GM12878 (cell line): ENCODE data around the gene ACTA2.

Experiments used
- CEBPB ChIP-seq, 2 experiments: fragments of 150-350 bp in 1 of 2; IDR thresholded peaks; 2 replicates each; pipeline ENCODE4 v1.6.1; 2012 to 2014; ENCODE audit warnings: low read depth in 2 of 2, low read length in 2 of 2, borderline replicate concordance in 1 of 2, inconsistent platforms in 1 of 2
- CHD2 ChIP-seq: IDR thresholded peaks from 2 replicates; pipeline ENCODE4 v1.6.1; 2011; ENCODE audit warnings: low read depth, low read length, improper control_type of control experiment, borderline replicate concordance
- CTCF ChIP-seq, 3 experiments: IDR thresholded peaks in 2 of 3; conservative IDR thresholded peaks in 1 of 3; 2 replicates each; pipeline ENCODE4 v1.5.1; 2011; ENCODE audit warnings: low read depth in 3 of 3, low read length in 3 of 3, mild to moderate bottlenecking in 3 of 3, control low read depth in 2 of 3, moderate library complexity in 2 of 3, inconsistent platforms in 1 of 3, mixed read lengths in 1 of 3; ENCODE audit not compliant: control insufficient read depth in 2 of 3, insufficient read depth in 1 of 3; ENCODE audit errors: extremely low read depth in 1 of 3
- GABPA ChIP-seq: IDR thresholded peaks from 2 replicates; pipeline ENCODE4 v1.6.1; 2014; ENCODE audit warnings: antibody characterized with exemption, low read depth, mild to moderate bottlenecking, inconsistent platforms
- HDAC2 ChIP-seq: fragments of 200-600 bp; sonication (generic); IDR thresholded peaks from 2 replicates; pipeline ENCODE4 v1.6.1; 2017
- MXI1 ChIP-seq: fragments of 150-350 bp; IDR thresholded peaks from 2 replicates; pipeline ENCODE4 v1.6.1; 2011; ENCODE audit warnings: low read depth, mild to moderate bottlenecking, inconsistent platforms, low read length, improper control_type of control experiment
- MYC ChIP-seq: IDR thresholded peaks from 2 replicates; pipeline ENCODE4 v1.6.1; 2011; ENCODE audit warnings: mild to moderate bottlenecking, low read length, moderate library complexity, inconsistent platforms; ENCODE audit not compliant: insufficient read depth, insufficient replicate concordance, insufficient read length, severe bottlenecking
- POLR2A ChIP-seq: IDR thresholded peaks from 2 replicates; pipeline ENCODE4 v1.6.1; 2011; ENCODE audit warnings: low read depth, mild to moderate bottlenecking, low read length
- POLR2AphosphoS5 ChIP-seq: IDR thresholded peaks from 2 replicates; pipeline ENCODE4 v1.6.1; 2011; ENCODE audit warnings: mild to moderate bottlenecking, low read length, inconsistent platforms
- SUPT20H ChIP-seq: IDR thresholded peaks from 2 replicates; pipeline ENCODE4 v1.6.1; 2011; ENCODE audit warnings: low read depth, mild to moderate bottlenecking, low read length, moderate library complexity, borderline replicate concordance; ENCODE audit not compliant: control insufficient read depth
- YY1 ChIP-seq: IDR thresholded peaks from 2 replicates; pipeline ENCODE4 v1.6.1; 2011; ENCODE audit warnings: low read depth, mild to moderate bottlenecking, low read length
- ZSCAN29 ChIP-seq: fragments of 450-650 bp; IDR thresholded peaks from 2 replicates; pipeline ENCODE4 v1.6.1; 2017; ENCODE audit warnings: mild to moderate bottlenecking, moderate library complexity

GRCh38 chr10:88983939-88984338, 31.4 kb upstream of the ACTA2 start:
- TF ChIP-seq GABPA: no peak
- no peak for TF ChIP-seq POLR2A
- TF ChIP-seq CTCF (IDR thresholded peaks at IDR 0.05 in 2 of 3, conservative IDR thresholded peaks at IDR 0.05 in 1 of 3; ENCODE audit: control insufficient read depth in 2 of 3, extremely low read depth in 1 of 3, insufficient read depth in 1 of 3, low read depth in 3 of 3, low read length in 3 of 3): no peak
- TF ChIP-seq CHD2: no peak
- no peak for TF ChIP-seq POLR2AphosphoS5
- TF ChIP-seq MXI1: no peak
- TF ChIP-seq MYC: no peak
- no peak for TF ChIP-seq CEBPB (IDR thresholded peaks at IDR 0.05; ENCODE audit: borderline replicate concordance in 1 of 2, low read depth in 2 of 2, low read length in 2 of 2)
- TF ChIP-seq ZSCAN29: no peak
- TF ChIP-seq HDAC2: no peak
- no peak for TF ChIP-seq SUPT20H
- no peak for TF ChIP-seq YY1
